A549 (cell line): ENCODE results near the gene CXXC5. TPM values are rescaled to one million over a fixed set of nuclear protein-coding genes. Genes with fewer than 3 reads are reported as not detected.

Experiments
- ATAC-seq, 2 experiments: fragments of 200-7000 bp in 1 of 2; fragments of >200 bp in 1 of 2; cut with Nextera tagmentation in 1 of 2; cut with Tn5 transposase in 1 of 2; 3 replicates each; pipeline versions ENCODE4 v1.8.0 to v1.9.1; 2018 to 2020; ENCODE audit warnings: mild to moderate bottlenecking in 1 of 2, moderate library complexity in 1 of 2
- CTCF ChIA-PET: fragments of 300-600 bp; sonication (Branson Sonifier 250); formaldehyde crosslinking; extraction: SDS; loops from one replicate; lab custom pipeline; 2021; ENCODE audit warnings: antibody characterized with exemption, inconsistent platforms; lab: Yijun Ruan, JAX
- POLR2A ChIA-PET: fragments of 350-600 bp; formaldehyde crosslinking; extraction: SDS; loops from one replicate; lab custom pipeline; 2021; ENCODE audit warnings: antibody characterized with exemption, inconsistent platforms; lab: Yijun Ruan, JAX
- DNase-seq, 2 experiments: peaks; one replicate each; pipeline versions ENCODE4 v3.0.0 to v3.0.0-alpha.2; 2011 to 2016; ENCODE audit warnings: low read depth in 1 of 2, low spot score in 1 of 2
- FAIRE-seq: peaks from 2 replicates; lab custom pipeline; 2011; peaks lifted over from hg19 to GRCh38; lab: Jason Lieb, UNC
- H3K27ac ChIP-seq, 2 experiments: fragments of >200 bp; sonication (Bioruptor Twin); formaldehyde crosslinking; 3 replicates each; pipeline ENCODE4 v1.5.1; 2016 to 2017
- H3K4me1 ChIP-seq: fragments of >200 bp; sonication (Bioruptor Twin); formaldehyde crosslinking; 3 replicates; pipeline ENCODE4 v1.6.1; 2016
- H3K4me2 ChIP-seq: fragments of >200 bp; sonication (Bioruptor Twin); formaldehyde crosslinking; 3 replicates; pipeline ENCODE4 v1.6.1; 2016
- H3K4me3 ChIP-seq: fragments of >200 bp; sonication (Bioruptor Twin); formaldehyde crosslinking; 3 replicates; pipeline ENCODE4 v1.5.1; 2016
- H3K9me3 ChIP-seq: fragments of >200 bp; sonication (Bioruptor Twin); formaldehyde crosslinking; 3 replicates; pipeline ENCODE4 v1.6.1; 2016
- CBX2 ChIP-seq: fragments of 200-600 bp; sonication (generic); IDR thresholded peaks from 2 replicates; pipeline ENCODE4 v1.6.1; 2016; ENCODE audit warnings: low read depth, mild to moderate bottlenecking, borderline replicate concordance
- CBX8 ChIP-seq: fragments of 200-600 bp; sonication (generic); IDR thresholded peaks from 2 replicates; pipeline ENCODE4 v1.6.1; 2016
- CEBPB ChIP-seq, 2 experiments: fragments of >200 bp in 1 of 2; sonication (Bioruptor Twin) in 1 of 2; formaldehyde crosslinking in 1 of 2; IDR thresholded peaks; 2 replicates each; pipeline ENCODE4 v1.6.1; 2012 to 2016
- CHD2 ChIP-seq: fragments of 150-350 bp; IDR thresholded peaks from 2 replicates; pipeline ENCODE4 v1.6.1; 2014; ENCODE audit warnings: low read length; ENCODE audit not compliant: partially characterized antibody
- CTCF ChIP-seq: fragments of >200 bp; sonication (Bioruptor Twin); formaldehyde crosslinking; IDR thresholded peaks from 3 replicates; pipeline ENCODE4 v1.5.1; 2016
- E2F6 ChIP-seq: IDR thresholded peaks from 2 replicates; pipeline ENCODE4 v1.6.1; 2012; ENCODE audit warnings: low read depth, borderline replicate concordance
- ELK1 ChIP-seq: fragments of 150-350 bp; IDR thresholded peaks from 2 replicates; pipeline ENCODE4 v1.6.1; 2014; ENCODE audit warnings: low read depth, mild to moderate bottlenecking, low read length
- FOSL2 ChIP-seq, 2 experiments: fragments of 450-650 bp in 1 of 2; fragments of >200 bp in 1 of 2; sonication (Bioruptor Twin) in 1 of 2; formaldehyde crosslinking; IDR thresholded peaks; 2 replicates each; pipeline versions ENCODE4 v1.5.0 to v1.6.1; 2016 to 2020; ENCODE audit warnings: mild to moderate bottlenecking in 1 of 2, moderate library complexity in 1 of 2
- HES2 ChIP-seq: fragments of >200 bp; sonication (Bioruptor Twin); formaldehyde crosslinking; IDR thresholded peaks from 2 replicates; pipeline ENCODE4 v1.6.1; 2016
- HMGXB4 ChIP-seq: fragments of 250-450 bp; sonication (Bioruptor Pico); IDR thresholded peaks from 2 replicates; pipeline ENCODE4 v1.5.0; 2021; ENCODE audit warnings: mild to moderate bottlenecking, moderate library complexity, borderline replicate concordance
- HOXA7 ChIP-seq: fragments of 250-450 bp; sonication (Bioruptor Pico); IDR thresholded peaks from 2 replicates; pipeline ENCODE4 v1.5.0; 2020; ENCODE audit warnings: mild to moderate bottlenecking, moderate library complexity
- JUN ChIP-seq, 2 experiments: fragments of >200 bp; sonication (Bioruptor Twin); formaldehyde crosslinking; IDR thresholded peaks; 2 replicates in 1 of 2; 3 replicates in 1 of 2; pipeline ENCODE4 v1.6.1; 2016 to 2017
- JUNB ChIP-seq: fragments of >200 bp; sonication (Bioruptor Twin); formaldehyde crosslinking; IDR thresholded peaks from 2 replicates; pipeline ENCODE4 v1.6.1; 2016
- MAZ ChIP-seq: fragments of 150-350 bp; IDR thresholded peaks from 2 replicates; pipeline ENCODE4 v1.6.1; 2014; ENCODE audit warnings: antibody characterized with exemption, low read depth, low read length, borderline replicate concordance
- MYC ChIP-seq: IDR thresholded peaks from 2 replicates; pipeline ENCODE4 v1.6.1; 2012; ENCODE audit warnings: mild to moderate bottlenecking, inconsistent platforms, low read length, improper control_type of control experiment, borderline replicate concordance
- NFE2L2 ChIP-seq: fragments of 150-350 bp; conservative IDR thresholded peaks from 2 replicates; pipeline ENCODE4 v1.6.1; 2014; ENCODE audit warnings: low read length
- NPAS2 ChIP-seq: fragments of 250-450 bp; sonication (Bioruptor Pico); IDR thresholded peaks from 2 replicates; pipeline ENCODE4 v1.8.0; 2022; ENCODE audit warnings: mild to moderate bottlenecking, moderate library complexity, borderline replicate concordance
- RAD21 ChIP-seq, 2 experiments: fragments of >200 bp in 1 of 2; sonication (Bioruptor Twin) in 1 of 2; formaldehyde crosslinking in 1 of 2; IDR thresholded peaks in 1 of 2; conservative IDR thresholded peaks in 1 of 2; 2 replicates in 1 of 2; 3 replicates in 1 of 2; pipeline ENCODE4 v1.6.1; 2012 to 2018; ENCODE audit warnings: inconsistent platforms in 1 of 2
- RCOR1 ChIP-seq: fragments of 150-350 bp; IDR thresholded peaks from 2 replicates; pipeline ENCODE4 v1.6.1; 2014; ENCODE audit warnings: antibody characterized with exemption, low read length, low read depth
- RFX5 ChIP-seq: fragments of 450-650 bp; IDR thresholded peaks from 2 replicates; pipeline ENCODE4 v1.7.1; 2014; ENCODE audit warnings: antibody characterized with exemption, mild to moderate bottlenecking, moderate library complexity
- RNF2 ChIP-seq: fragments of 200-600 bp; sonication (generic); IDR thresholded peaks from 2 replicates; pipeline ENCODE4 v1.6.1; 2016; ENCODE audit warnings: low read depth, mild to moderate bottlenecking, antibody characterized with exemption, moderate library complexity, borderline replicate concordance
- SMC3 ChIP-seq: fragments of >200 bp; sonication (Bioruptor Twin); formaldehyde crosslinking; IDR thresholded peaks from 3 replicates; pipeline ENCODE4 v1.6.1; 2018; ENCODE audit warnings: inconsistent platforms
- SREBF2 ChIP-seq: fragments of 450-650 bp; IDR thresholded peaks from 2 replicates; pipeline ENCODE4 v1.6.1; 2014; ENCODE audit warnings: mild to moderate bottlenecking, moderate library complexity
- TP53 ChIP-seq: fragments of 250-450 bp; sonication (Bioruptor Pico); IDR thresholded peaks from 2 replicates; pipeline ENCODE4 v1.5.0; 2021; ENCODE audit warnings: mild to moderate bottlenecking, moderate library complexity
- ZC3H11A ChIP-seq: fragments of 450-650 bp; IDR thresholded peaks from 2 replicates; pipeline ENCODE4 v1.6.1; 2014; ENCODE audit warnings: antibody characterized with exemption, mild to moderate bottlenecking
- ZFP36 ChIP-seq: fragments of 450-650 bp; IDR thresholded peaks from 2 replicates; pipeline ENCODE4 v1.6.1; 2014; ENCODE audit warnings: borderline replicate concordance; ENCODE audit not compliant: partially characterized antibody
- ZSCAN20 ChIP-seq: fragments of 250-450 bp; sonication (Bioruptor Pico); IDR thresholded peaks from 2 replicates; pipeline ENCODE4 v1.8.0; 2022; ENCODE audit warnings: mild to moderate bottlenecking, moderate library complexity
- WGBS: methylation state at CpG from one replicate; pipeline ENCODE4 v1.1.6; 2017; ENCODE audit errors: missing lambda C conversion rate; 5-methylcytosine and 5-hydroxymethylcytosine counted together
- polyA plus RNA-seq, 4 experiments: library from polyadenylated mRNA; depleted of rRNA in 3 of 4; stranded (reverse); fragments of >200 nt; fragmentation: RNase III in 1 of 4; extraction: RNeasy Plus Mini Kit Qiagen cat#74134 plus additional on column Dnase treatment in 1 of 4; gene quantifications; 2 replicates in 3 of 4; 3 replicates in 1 of 4; pipeline ENCODE4 v1.2.3, GENCODE V29; 2011 to 2017

Gene CXXC5
- polyA plus RNA-seq, 2 of the 4 experiments (the other 2 are of a cell fraction): 18.1 to 32.5 TPM

- 85% methylated on average over 3 of the region's 3 CpGs for WGBS
- POLR2A ChIA-PET: interaction anchor here (1.7 kb wide), 1 partner anchor 10 kb away, joined by 5 read pairs; no protein-coding TSS in a partner anchor
- FAIRE-seq: no peak
Measured at GRCh38 chr5:139645430-139645871, 2.7 kb upstream of the CXXC5 start.

GRCh38 chr5:139646111-139646510, 2.0 kb upstream of the CXXC5 start:
- H3K4me3 ChIP-seq: no peak overlapping the region
- H3K4me1 ChIP-seq: peaks cover 62% of the 10 kb centered on the region
- no peak for FAIRE-seq
- CTCF ChIA-PET: interaction anchor here (0.6 to 17.1 kb wide), 5 partner anchors 11 to 122 kb away, joined by 4 to 267 read pairs (median 11); no protein-coding TSS in a partner anchor
- TF ChIP-seq SREBF2 (no peak), HMGXB4 (CRISPR knock-in tag) (no peak), JUN (IDR thresholded peaks at IDR 0.05) (no peak), CBX8 (no peak), HES2 (no peak), E2F6 (no peak), RCOR1 (no peak), MAZ (no peak), NFE2L2 (no peak), RNF2 (no peak), ELK1 (no peak), CHD2 (no peak), RAD21 (conservative IDR thresholded peaks at IDR 0.05 in 1 of 2, IDR thresholded peaks at IDR 0.05 in 1 of 2) (no peak), CTCF (no peak), NPAS2 (CRISPR knock-in tag) (no peak), CEBPB (IDR thresholded peaks at IDR 0.05) (no peak), ZFP36 (no peak), ZC3H11A (no peak), TP53 (CRISPR knock-in tag) (no peak)
- TF ChIP-seq, all 56 proteins: peak for 0
- WGBS: 86% methylated on average over 3 of the region's 3 CpGs
- peak overlapping the region in 1 of 2 experiments; percentile 91; a peak in 1 of 6 replicates for H3K27ac ChIP-seq
- DNase-seq: no peak
- H3K4me2 ChIP-seq: no peak overlapping the region
- no peaks in the 10 kb centered on the region for H3K9me3 ChIP-seq
- POLR2A ChIA-PET: interaction anchor here (0.6 kb wide), 1 partner anchor 71 kb away, joined by 3 read pairs; no protein-coding TSS in a partner anchor
- ATAC-seq: no peak

More at GRCh38 chr5:139645430-139645871, 2.7 kb upstream of the CXXC5 start:
- Histone ChIP-seq H3K4me2 (no peak overlapping the region), H3K27ac (peak overlapping the region in 1 of 2 experiments; percentile 91; a peak in 2 of 6 replicates), H3K4me3 (no peak overlapping the region), H3K9me3 (no peaks in the 10 kb centered on the region), H3K4me1 (peaks cover 62% of the 10 kb centered on the region)
- TF ChIP-seq MAZ: no peak
- TF ChIP-seq HES2: no peak
- TF ChIP-seq MYC: no peak
- no peak for TF ChIP-seq JUNB
- TF ChIP-seq HOXA7 (CRISPR knock-in tag): no peak
- TF ChIP-seq CHD2: no peak
- no peak for TF ChIP-seq FOSL2 (IDR thresholded peaks at IDR 0.05)
- no peak for TF ChIP-seq FOSL2 (CRISPR knock-in tag; IDR thresholded peaks at IDR 0.05)
- no peak for TF ChIP-seq RNF2
- no peak for TF ChIP-seq CBX2
- TF ChIP-seq ZSCAN20 (CRISPR knock-in tag): no peak
- TF ChIP-seq SMC3: no peak
- no peak for TF ChIP-seq CBX8
- TF ChIP-seq RFX5: no peak
- ATAC-seq (no peak), DNase-seq (no peak)
- CTCF ChIA-PET: interaction anchor here (0.6 to 17.1 kb wide), 6 partner anchors 9 to 122 kb away, joined by 4 to 267 read pairs (median 7); no protein-coding TSS in a partner anchor
